Choroid plexus epithelial cell (primary cell): ENCODE results near the gene LGI4.

ENCODE experiments used
- DNase-seq: peaks from one replicate; pipeline ENCODE4 v3.0.0-alpha.2; 2010; ENCODE audit warnings: low read depth
- H3K4me3 ChIP-seq: 2 replicates; pipeline ENCODE4 v1.5.1; 2011; ENCODE audit warnings: low read depth, mild to moderate bottlenecking, control low read depth, low read length, moderate library complexity
- TF ChIP-seq, protein P1 (sequence below): conservative IDR thresholded peaks from 2 replicates; pipeline ENCODE4 v1.5.1; 2011; ENCODE audit warnings: low read depth, mild to moderate bottlenecking, control low read depth, inconsistent platforms, low read length, moderate library complexity

Gene LGI4

DNA sequence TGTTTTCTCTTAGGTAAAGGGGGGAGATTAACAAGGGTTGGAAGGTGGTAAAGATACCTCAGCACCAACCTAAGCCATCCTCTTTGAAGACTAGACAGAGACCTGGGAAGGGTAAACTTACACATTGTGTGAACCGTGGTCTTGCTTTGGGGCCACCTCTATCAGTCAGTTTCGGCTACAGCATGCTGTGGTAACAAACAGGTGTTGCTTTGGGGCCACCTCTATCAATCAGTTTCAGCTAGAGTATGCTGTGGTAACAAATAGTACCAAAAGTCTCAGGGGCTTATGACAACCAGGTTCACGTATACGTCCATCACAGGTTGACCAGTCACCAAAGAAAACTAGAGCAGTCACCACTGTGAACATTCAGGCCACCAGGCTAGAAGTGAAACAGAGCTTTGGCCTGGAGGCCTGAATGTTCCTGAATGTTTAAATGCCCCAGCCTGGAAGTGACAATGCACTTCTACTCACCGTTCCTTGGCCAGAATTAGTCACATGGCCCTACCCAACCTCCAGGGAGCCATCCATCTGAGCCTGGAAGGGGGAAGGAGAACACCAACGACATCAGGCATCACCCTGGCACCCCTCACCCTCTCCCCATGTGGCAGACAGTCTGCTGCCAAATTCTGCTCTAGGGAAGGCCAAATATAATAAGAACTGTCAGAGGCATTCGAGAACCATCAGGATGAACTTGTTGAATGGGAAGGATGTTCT is 12.0 kb upstream of the LGI4 start:
- H3K4me3 ChIP-seq: no peak overlapping the region
- DNase-seq: no peak
- TF ChIP-seq, protein P1, sequence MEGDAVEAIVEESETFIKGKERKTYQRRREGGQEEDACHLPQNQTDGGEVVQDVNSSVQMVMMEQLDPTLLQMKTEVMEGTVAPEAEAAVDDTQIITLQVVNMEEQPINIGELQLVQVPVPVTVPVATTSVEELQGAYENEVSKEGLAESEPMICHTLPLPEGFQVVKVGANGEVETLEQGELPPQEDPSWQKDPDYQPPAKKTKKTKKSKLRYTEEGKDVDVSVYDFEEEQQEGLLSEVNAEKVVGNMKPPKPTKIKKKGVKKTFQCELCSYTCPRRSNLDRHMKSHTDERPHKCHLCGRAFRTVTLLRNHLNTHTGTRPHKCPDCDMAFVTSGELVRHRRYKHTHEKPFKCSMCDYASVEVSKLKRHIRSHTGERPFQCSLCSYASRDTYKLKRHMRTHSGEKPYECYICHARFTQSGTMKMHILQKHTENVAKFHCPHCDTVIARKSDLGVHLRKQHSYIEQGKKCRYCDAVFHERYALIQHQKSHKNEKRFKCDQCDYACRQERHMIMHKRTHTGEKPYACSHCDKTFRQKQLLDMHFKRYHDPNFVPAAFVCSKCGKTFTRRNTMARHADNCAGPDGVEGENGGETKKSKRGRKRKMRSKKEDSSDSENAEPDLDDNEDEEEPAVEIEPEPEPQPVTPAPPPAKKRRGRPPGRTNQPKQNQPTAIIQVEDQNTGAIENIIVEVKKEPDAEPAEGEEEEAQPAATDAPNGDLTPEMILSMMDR: no peak

DNA sequence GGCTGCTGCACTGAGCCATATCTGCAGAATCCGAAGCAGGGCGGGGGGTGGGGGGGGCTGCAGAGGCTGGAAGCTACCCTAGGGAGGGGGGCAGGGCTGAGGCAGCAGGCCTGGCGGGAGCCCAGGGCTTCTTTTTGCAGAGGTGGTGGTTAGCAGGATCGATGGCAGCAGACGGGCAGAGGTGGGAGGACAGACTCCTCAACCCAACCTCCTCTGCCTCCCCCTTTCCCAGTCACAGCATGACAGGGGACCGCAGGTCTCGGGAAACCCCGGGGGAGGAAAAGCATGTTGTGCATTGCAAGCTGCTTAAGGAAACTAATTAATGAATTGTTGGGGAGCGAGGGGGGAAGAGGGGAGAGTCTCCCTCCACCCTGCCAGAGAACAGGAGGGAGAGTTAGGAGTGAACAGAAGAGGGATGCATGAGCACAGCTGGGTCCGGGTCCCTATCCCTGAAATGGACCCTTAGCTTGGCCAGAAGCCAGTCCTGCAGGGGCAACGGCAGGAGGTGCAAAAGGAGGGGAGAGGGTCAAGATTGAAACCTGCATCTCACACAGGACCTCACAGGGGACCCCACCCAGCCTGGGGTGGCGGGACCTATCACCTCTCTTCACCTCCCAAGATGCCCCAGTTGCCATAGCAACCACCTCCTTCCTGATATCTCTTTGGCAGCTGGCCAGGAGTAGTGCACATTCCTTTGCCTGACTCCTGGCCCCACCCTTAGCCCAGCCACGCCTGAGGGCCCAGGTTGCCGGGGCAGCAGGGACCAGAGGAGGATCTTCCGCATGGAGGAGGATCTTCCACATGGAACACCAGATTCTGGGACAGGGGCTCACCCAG is 10.0 kb upstream of the LGI4 start:
- DNase-seq: no peak
- TF ChIP-seq, protein P1: no peak
- H3K4me3 ChIP-seq: no peak overlapping the region

GRCh38 chr19:35144259-35144599 is 9.4 kb upstream of the LGI4 start:
- TF ChIP-seq, protein P1: no peak
- no peak overlapping the region for H3K4me3 ChIP-seq
- no peak for DNase-seq

GRCh38 chr19:35143818-35144217 is 9.0 kb upstream of the LGI4 start:
- H3K4me3 ChIP-seq: no peak overlapping the region

DNA sequence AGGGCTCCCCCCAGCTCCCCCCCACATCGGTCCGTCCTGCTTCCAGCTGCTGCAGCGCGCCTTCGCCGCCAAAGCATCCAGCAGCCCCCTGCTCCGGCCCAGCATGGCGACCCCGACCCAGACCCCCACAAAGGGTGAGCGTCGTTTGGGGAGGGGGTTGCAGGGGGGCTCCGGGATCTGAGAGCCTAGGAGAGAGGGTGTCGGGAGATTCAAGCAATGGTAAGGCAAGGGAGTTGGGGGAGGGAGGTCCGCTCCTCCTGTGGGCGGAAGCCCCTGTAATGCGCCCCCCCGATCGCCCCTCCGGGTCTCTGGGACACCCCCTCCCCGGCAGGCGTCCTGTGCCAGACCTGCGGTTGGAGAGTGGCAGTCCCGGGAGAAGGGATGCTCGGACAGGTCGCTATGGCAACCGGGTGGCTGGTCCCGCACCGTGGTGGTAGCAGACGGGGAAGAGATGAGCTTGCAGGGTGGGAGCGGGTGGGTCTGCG is 8.4 kb upstream of the LGI4 start, which contains the start of gene FXYD7:
Gene FXYD7, plus strand, starts transcription at position 25 of the 485 bp plus-strand sequence. Its CDS starts 79 bp downstream, at position 104.
- no peak for DNase-seq
- H3K4me3 ChIP-seq: no peak within 1 kb of the TSS
- TF ChIP-seq, protein P1: no peak

More at GRCh38 chr19:35143818-35144217, 9.0 kb upstream of the LGI4 start:
- DNase-seq: no peak
- TF ChIP-seq, protein P1: no peak

DNA sequence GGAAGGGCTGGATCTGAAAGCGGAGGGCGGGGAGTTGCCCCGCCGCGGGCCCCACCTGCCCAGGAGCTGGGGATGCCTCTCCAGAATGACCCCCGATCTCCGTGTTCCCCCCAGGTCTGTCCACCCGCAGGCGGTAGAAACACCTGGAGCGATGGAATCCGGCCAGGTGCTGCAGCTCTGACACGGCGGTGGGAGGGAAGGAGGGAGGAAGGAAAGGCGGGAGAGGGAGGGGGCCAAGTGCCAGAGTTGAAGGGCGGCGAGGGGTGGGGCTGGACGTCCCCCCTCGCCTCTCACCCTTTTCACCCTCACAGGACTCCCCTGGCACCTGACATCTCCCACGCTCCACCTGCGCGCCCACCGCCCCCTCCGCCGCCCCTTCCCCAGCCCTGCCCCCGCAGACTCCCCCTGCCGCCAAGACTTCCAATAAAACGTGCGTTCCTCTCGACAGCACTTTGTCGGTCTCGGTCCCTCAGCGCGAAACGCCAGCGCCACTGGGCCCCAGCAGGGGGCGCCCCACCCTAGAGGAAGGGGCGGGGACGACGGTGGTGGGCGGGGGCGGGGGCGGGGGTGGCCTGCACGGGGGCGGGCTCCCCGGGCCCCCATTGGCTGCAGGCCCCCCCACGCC is 7.9 kb upstream of the LGI4 start:
- H3K4me3 ChIP-seq: no peak overlapping the region
- TF ChIP-seq, protein P1: peak; percentile 53
- DNase-seq: peak; percentile 40
